Hepatic stellate cell (primary cell): Measurements from ENCODE around the gene SNRNP35.
"Not testable (repeated sequence)": the region's sequence is repeated elsewhere in the genome, so short reads cannot be mapped to it uniquely, and the experiment has no call there.

Experiments used
- DNase-seq: peaks from one replicate; pipeline ENCODE4 v3.0.0; 2011; ENCODE audit warnings: low spot score

The SNRNP35 gene

DNA sequence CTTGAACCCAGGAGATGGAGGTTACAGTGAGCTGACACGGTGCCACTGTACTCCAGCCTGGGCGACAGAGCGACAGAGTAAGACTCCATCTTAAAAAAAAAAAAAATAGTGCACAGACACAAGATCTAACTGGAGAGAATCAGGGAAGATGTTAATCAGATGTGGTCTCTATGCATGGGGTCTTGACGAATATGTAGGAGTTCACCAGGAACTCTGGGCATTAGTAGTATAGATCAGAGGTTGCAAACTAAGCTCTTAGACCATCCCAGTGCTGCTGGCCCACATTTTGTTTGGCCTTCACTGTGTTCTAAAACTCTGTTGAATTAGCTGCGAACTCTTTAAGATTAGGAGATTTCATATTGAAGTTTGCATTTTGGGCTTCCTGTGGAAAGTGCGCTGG lies 31.6 kb downstream of the SNRNP35 start:
- DNase-seq: no peak

DNA sequence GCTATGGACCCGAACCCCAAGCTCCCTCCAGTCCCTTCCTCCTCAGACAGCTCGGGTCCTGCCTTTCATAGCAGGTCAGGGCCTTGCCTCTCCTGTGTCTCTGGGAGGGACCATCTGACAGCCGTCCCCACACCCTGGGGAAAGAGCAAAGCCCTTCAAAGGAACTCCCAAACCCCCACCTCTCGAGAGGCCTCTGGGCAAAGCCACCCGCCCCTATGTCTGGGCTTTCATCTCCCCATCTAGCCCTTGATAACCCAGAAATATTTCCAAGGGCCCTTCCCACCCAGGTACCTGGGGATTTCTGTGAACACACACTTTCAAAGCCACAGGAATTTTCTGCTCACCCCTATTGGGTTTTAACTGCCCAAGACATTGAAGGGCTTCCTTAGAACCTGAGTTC lies 32.1 kb downstream of the SNRNP35 start:
- DNase-seq: no peak

DNA sequence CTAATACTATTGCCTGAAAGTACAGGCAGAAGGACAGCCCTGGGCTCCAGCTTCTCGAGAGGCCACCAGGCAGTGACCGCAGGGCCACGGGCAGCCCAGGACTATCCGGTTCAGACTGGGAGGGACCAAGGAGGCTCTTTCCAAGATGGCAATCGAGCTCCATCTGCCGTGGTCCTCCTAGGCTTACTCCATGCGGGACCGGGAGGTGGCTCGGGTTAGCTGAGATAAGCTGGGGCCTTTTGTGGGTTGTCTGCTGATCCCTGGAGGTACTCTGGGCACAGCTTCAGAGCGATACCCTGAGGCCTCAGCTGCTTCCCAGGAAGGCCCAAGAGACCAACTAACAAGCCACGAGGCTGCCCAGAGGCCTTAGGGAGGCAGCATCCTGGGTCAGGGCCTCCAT lies 33.1 kb downstream of the SNRNP35 start:
- no peak for DNase-seq

- DNase-seq: no peak
Observed at GRCh38 chr12:123491481-123491880, 33.5 kb downstream of the SNRNP35 start.

- DNase-seq: not testable (repeated sequence)
Observed at GRCh38 chr12:123492339-123493039, 34.5 kb downstream of the SNRNP35 start.

GRCh38 chr12:123494124-123494851 lies 36.3 kb downstream of the SNRNP35 start:
- no peak for DNase-seq

GRCh38 chr12:123497065-123497464 lies 39.1 kb downstream of the SNRNP35 start:
- DNase-seq: no peak

- no peak for DNase-seq
Observed at GRCh38 chr12:123498126-123498825, 40.3 kb downstream of the SNRNP35 start.

- DNase-seq: no peak
Observed at GRCh38 chr12:123499332-123499731, 41.4 kb downstream of the SNRNP35 start.

DNA sequence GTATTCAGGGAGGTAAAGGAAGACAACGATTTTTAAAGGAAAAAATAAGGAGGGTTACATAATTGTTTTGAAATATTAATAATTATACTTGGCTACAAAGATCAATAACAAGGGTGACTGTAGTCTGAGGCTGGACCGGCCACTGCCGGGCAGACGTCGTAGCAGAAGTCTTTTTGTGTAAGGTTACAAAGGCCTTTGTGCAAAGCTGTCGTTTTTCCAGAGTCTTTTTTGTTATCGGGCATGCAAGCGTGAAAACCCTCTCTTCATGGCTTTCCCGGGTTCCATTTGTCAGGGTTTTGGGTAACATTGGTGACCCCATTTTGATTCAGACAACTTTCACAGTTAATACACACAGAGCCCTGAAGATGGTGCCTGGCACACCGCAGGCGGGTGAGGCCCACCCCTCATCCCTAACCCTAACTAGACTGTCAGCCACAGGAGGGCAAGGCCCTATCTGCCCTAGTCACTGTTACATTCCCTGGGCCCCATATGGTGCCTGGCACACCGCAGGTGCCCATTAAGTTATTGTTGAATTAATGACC lies 44.3 kb downstream of the SNRNP35 start:
- DNase-seq: no peak

- no peak for DNase-seq
Observed at GRCh38 chr12:123506059-123506842, 48.3 kb downstream of the SNRNP35 start.

- no peak for DNase-seq
Observed at GRCh38 chr12:123506843-123507236, 48.9 kb downstream of the SNRNP35 start.

- no peak for DNase-seq
Observed at GRCh38 chr12:123512838-123513665, 55.1 kb downstream of the SNRNP35 start.

DNA sequence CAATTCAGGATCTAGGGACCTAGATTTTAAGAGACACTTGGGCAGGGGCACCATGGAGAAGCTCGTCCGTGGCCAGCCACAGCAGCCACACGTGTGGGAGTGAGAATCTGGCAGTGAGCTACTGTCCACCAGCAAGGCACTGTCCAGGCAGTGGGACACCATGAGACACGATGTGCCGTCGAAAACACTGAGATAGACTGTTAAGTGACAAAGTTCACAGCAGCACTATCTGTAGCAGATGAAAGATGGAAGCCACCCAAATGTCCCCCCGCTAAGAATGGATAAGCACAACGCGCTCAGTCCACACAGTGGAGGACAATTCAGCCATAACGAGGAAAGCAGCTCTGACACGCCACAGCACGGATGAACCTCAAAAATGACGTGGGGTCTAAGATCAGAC lies 55.9 kb downstream of the SNRNP35 start:
- DNase-seq: no peak

DNA sequence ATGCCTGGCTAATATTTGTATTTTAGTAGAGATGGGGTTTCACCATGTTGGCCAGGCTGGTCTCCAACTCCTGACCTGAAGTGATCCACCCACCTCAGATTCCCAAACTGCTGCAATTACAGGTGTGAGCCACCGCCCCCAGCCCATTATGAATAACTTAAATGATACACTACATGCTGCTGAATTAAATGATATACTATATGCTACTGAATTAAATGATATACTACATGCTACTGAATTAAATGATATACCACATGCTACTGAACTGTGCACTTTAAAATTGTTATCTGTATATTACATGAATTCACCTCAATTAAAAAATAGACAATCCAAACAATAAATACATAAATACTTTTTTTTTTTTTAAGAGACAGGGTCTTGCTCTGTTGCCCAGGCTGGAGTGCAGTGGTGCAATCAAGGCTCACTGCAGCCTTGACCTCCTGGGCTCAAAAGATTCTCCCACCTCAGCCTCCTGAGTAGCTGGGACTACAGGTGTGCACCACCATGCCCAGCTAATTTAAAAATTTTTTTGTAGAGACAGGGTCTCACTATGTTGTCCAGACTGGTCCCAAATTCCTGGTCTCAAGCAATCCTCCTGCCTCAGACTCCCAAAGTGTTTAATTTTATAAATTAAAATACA lies 56.8 kb downstream of the SNRNP35 start:
- DNase-seq: not testable (repeated sequence)

GRCh38 chr12:123516216-123516780 lies 58.4 kb downstream of the SNRNP35 start:
- DNase-seq: no peak
